ENCODE measurements around the gene C2orf78.

- TF ChIP-seq, protein P1, sequence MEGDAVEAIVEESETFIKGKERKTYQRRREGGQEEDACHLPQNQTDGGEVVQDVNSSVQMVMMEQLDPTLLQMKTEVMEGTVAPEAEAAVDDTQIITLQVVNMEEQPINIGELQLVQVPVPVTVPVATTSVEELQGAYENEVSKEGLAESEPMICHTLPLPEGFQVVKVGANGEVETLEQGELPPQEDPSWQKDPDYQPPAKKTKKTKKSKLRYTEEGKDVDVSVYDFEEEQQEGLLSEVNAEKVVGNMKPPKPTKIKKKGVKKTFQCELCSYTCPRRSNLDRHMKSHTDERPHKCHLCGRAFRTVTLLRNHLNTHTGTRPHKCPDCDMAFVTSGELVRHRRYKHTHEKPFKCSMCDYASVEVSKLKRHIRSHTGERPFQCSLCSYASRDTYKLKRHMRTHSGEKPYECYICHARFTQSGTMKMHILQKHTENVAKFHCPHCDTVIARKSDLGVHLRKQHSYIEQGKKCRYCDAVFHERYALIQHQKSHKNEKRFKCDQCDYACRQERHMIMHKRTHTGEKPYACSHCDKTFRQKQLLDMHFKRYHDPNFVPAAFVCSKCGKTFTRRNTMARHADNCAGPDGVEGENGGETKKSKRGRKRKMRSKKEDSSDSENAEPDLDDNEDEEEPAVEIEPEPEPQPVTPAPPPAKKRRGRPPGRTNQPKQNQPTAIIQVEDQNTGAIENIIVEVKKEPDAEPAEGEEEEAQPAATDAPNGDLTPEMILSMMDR (IDR thresholded peaks at IDR 0.05) = no peak
- TF ChIP-seq POLR2A (IDR thresholded peaks at IDR 0.05) (no peak), POLR2AphosphoS5 (IDR thresholded peaks at IDR 0.05) (no peak)
These were observed 55.8 kb downstream of the C2orf78 start for GRCh38 chr2:73839653-73840411.
